K562 (cell line): ENCODE measurements around the gene VGLL4. TPM values are rescaled to one million over a fixed set of nuclear protein-coding genes. Genes with fewer than 3 reads are reported as not detected.

Source experiments
- ELF1 ChIP-seq: fragments of 200-800 bp; sonication (Bioruptor generic); IDR thresholded peaks from 2 replicates; pipeline ENCODE4 v1.6.1; 2016; ENCODE audit warnings: missing genetic modification characterization, missing compliant biosample characterization
- GTF2A2 ChIP-seq: IDR thresholded peaks from 2 replicates; pipeline ENCODE4 v1.6.1; 2016; ENCODE audit warnings: mild to moderate bottlenecking, missing genetic modification characterization, missing compliant biosample characterization
- ILF3 ChIP-seq: fragments of 450-650 bp; IDR thresholded peaks from 2 replicates; pipeline ENCODE4 v1.6.1; 2018; ENCODE audit warnings: antibody characterized with exemption, mild to moderate bottlenecking, moderate library complexity, borderline replicate concordance
- KLF1 ChIP-seq: fragments of 450-650 bp; IDR thresholded peaks from 2 replicates; pipeline ENCODE4 v1.6.1; 2016; ENCODE audit warnings: missing genetic modification characterization, missing compliant biosample characterization
- POLR2H ChIP-seq: IDR thresholded peaks from 2 replicates; pipeline ENCODE4 v1.6.1; 2016; ENCODE audit warnings: missing genetic modification characterization, low read depth, mild to moderate bottlenecking, control low read depth, missing compliant biosample characterization, moderate library complexity
- RBBP5 ChIP-seq: fragments of 200-600 bp; sonication (generic); IDR thresholded peaks from 2 replicates; pipeline ENCODE4 v1.6.1; 2012; ENCODE audit warnings: borderline replicate concordance, mild to moderate bottlenecking, low read length, control low read depth, inconsistent platforms; ENCODE audit not compliant: insufficient read depth, poor library complexity, severe bottlenecking
- RBFOX2 ChIP-seq: fragments of 200-400 bp; formaldehyde crosslinking; IDR thresholded peaks from 2 replicates; pipeline ENCODE4 v1.6.1; 2017; ENCODE audit warnings: low read depth, mild to moderate bottlenecking, low read length, moderate library complexity
- ZFX ChIP-seq: sonication (generic); formaldehyde crosslinking; IDR thresholded peaks from 2 replicates; pipeline ENCODE4 v1.8.0; 2022; ENCODE audit warnings: mild to moderate bottlenecking, missing genetic modification reagents, moderate library complexity
- ZNF668 ChIP-seq: fragments of 250-450 bp; sonication (Bioruptor Pico); IDR thresholded peaks from 2 replicates; pipeline ENCODE4 v1.8.0; 2022; ENCODE audit warnings: mild to moderate bottlenecking, inconsistent platforms
- ZSCAN29 ChIP-seq: fragments of 450-650 bp; IDR thresholded peaks from 2 replicates; pipeline ENCODE4 v1.6.1; 2017
- polyA plus RNA-seq, 8 experiments: library from polyadenylated mRNA; depleted of rRNA in 4 of 8; stranded (reverse) in 5 of 8; unstranded in 3 of 8; fragments of >200 nt; fragmentation: Nextera tagmentation in 2 of 8; fragmentation: Illumina TruSeq in 1 of 8; extraction: Ambion mirVana in 2 of 8; extraction: Trizol in 1 of 8; gene quantifications; 2 replicates each; pipeline versions ENCODE4 v1.2.1 to v1.2.3, GENCODE V29; 2011 to 2014; ENCODE audit warnings: inconsistent platforms in 1 of 8, missing spikeins in 1 of 8
- total RNA-seq, 7 experiments: library from RNA; depleted of rRNA in 6 of 7; stranded (reverse); fragments of >200 nt in 6 of 7; fragmentation: Illumina TruSeq in 2 of 7; extraction: Trizol in 2 of 7; gene quantifications; 2 replicates each; pipeline versions ENCODE4 v1.2.1 to v1.2.3, GENCODE V29; 2011 to 2021; ENCODE audit warnings: low replicate concordance in 1 of 7
- TF ChIP-seq, protein P1 (sequence below): fragments of 450-650 bp; IDR thresholded peaks from 2 replicates; pipeline ENCODE4 v1.7.0; 2016; ENCODE audit warnings: borderline replicate concordance
- TF ChIP-seq, protein P2 (sequence below): conservative IDR thresholded peaks from 2 replicates; pipeline ENCODE4 v1.6.1; 2011; ENCODE audit warnings: low read depth, mild to moderate bottlenecking, low read length; ENCODE audit not compliant: control insufficient read depth
- TF ChIP-seq, protein P3 (sequence below): fragments of 250-450 bp; sonication (Bioruptor Pico); IDR thresholded peaks from 2 replicates; pipeline ENCODE4 v1.4.0; 2020
- TF ChIP-seq, protein P4 (sequence below), 2 experiments: fragments of 450-650 bp in 1 of 2; sonication (generic) in 1 of 2; formaldehyde crosslinking in 1 of 2; IDR thresholded peaks in 1 of 2; conservative IDR thresholded peaks in 1 of 2; 2 replicates each; pipeline versions ENCODE4 v1.6.1 to v1.8.1; 2016 to 2023; ENCODE audit warnings: mild to moderate bottlenecking in 2 of 2, moderate library complexity in 2 of 2, inconsistent platforms in 1 of 2, missing genetic modification reagents in 1 of 2

Gene VGLL4
- total and polyA plus RNA-seq, 9 of the 15 experiments (the other 6 are each of a cell fraction or from before 2014, with no cell fraction given) = 0.27 to 10.9 (median 8.6) TPM

DNA sequence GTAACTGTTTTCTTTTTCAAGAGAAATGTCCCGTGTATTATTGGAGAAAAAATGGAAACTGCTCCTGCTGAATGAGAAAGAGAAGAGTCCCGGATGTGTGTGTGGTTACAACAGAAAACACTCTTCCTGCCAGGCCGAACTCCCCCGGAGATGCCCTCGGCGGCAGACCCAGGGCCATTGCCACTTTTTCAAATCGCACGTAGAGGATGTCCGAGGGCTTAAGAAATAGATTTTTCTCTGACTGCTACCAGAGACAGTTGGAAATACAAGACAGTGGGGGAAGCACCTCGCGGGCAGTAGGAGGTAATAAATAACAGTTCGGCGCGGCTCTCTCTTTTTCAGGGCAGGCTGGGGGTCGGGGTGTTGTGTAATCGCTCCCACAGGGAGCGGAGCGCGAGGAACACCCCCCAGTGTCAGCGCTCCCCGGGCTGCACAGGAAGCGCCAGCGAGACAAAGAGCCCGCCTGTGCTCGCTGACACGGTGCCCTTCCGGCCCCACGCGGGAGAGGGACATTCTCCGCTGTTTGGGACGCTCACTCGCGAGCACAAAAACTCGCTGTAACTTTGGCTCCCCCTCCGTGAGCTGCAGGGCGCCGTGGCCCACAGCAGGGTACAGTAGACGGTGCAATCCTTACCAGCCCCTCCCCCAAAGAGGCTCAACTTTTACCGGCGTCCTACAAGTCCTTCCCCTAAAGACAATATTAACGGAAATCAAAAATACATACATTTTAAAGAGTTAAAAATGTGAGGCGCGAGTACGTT lies 1.1 kb downstream of the VGLL4 start (continued):
- TF ChIP-seq, protein P1, sequence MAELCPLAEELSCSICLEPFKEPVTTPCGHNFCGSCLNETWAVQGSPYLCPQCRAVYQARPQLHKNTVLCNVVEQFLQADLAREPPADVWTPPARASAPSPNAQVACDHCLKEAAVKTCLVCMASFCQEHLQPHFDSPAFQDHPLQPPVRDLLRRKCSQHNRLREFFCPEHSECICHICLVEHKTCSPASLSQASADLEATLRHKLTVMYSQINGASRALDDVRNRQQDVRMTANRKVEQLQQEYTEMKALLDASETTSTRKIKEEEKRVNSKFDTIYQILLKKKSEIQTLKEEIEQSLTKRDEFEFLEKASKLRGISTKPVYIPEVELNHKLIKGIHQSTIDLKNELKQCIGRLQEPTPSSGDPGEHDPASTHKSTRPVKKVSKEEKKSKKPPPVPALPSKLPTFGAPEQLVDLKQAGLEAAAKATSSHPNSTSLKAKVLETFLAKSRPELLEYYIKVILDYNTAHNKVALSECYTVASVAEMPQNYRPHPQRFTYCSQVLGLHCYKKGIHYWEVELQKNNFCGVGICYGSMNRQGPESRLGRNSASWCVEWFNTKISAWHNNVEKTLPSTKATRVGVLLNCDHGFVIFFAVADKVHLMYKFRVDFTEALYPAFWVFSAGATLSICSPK = no peak
- TF ChIP-seq ZSCAN29 = no peak
- TF ChIP-seq ZFX (CRISPR knock-in tag) = peak; percentile 48
- TF ChIP-seq GTF2A2 (tag) = no peak
- TF ChIP-seq ZNF668 (CRISPR knock-in tag) = no peak
- TF ChIP-seq, protein P2, sequence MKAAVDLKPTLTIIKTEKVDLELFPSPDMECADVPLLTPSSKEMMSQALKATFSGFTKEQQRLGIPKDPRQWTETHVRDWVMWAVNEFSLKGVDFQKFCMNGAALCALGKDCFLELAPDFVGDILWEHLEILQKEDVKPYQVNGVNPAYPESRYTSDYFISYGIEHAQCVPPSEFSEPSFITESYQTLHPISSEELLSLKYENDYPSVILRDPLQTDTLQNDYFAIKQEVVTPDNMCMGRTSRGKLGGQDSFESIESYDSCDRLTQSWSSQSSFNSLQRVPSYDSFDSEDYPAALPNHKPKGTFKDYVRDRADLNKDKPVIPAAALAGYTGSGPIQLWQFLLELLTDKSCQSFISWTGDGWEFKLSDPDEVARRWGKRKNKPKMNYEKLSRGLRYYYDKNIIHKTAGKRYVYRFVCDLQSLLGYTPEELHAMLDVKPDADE = peak; percentile 72; the same call in 1 of the 2 replicates
- TF ChIP-seq RBFOX2 = peak; percentile 86
- TF ChIP-seq, protein P3, sequence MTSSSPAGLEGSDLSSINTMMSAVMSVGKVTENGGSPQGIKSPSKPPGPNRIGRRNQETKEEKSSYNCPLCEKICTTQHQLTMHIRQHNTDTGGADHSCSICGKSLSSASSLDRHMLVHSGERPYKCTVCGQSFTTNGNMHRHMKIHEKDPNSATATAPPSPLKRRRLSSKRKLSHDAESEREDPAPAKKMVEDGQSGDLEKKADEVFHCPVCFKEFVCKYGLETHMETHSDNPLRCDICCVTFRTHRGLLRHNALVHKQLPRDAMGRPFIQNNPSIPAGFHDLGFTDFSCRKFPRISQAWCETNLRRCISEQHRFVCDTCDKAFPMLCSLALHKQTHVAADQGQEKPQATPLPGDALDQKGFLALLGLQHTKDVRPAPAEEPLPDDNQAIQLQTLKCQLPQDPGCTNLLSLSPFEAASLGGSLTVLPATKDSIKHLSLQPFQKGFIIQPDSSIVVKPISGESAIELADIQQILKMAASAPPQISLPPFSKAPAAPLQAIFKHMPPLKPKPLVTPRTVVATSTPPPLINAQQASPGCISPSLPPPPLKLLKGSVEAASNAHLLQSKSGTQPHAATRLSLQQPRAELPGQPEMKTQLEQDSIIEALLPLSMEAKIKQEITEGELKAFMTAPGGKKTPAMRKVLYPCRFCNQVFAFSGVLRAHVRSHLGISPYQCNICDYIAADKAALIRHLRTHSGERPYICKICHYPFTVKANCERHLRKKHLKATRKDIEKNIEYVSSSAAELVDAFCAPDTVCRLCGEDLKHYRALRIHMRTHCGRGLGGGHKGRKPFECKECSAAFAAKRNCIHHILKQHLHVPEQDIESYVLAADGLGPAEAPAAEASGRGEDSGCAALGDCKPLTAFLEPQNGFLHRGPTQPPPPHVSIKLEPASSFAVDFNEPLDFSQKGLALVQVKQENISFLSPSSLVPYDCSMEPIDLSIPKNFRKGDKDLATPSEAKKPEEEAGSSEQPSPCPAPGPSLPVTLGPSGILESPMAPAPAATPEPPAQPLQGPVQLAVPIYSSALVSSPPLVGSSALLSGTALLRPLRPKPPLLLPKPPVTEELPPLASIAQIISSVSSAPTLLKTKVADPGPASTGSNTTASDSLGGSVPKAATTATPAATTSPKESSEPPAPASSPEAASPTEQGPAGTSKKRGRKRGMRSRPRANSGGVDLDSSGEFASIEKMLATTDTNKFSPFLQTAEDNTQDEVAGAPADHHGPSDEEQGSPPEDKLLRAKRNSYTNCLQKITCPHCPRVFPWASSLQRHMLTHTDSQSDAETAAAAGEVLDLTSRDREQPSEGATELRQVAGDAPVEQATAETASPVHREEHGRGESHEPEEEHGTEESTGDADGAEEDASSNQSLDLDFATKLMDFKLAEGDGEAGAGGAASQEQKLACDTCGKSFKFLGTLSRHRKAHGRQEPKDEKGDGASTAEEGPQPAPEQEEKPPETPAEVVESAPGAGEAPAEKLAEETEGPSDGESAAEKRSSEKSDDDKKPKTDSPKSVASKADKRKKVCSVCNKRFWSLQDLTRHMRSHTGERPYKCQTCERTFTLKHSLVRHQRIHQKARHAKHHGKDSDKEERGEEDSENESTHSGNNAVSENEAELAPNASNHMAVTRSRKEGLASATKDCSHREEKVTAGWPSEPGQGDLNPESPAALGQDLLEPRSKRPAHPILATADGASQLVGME (CRISPR knock-in tag) = no peak
- 0 out of 2 replicates have a peak, but pooled peaks have one; percentile 42 for TF ChIP-seq KLF1
- peak; percentile 68 for TF ChIP-seq POLR2H (tag)
- TF ChIP-seq, protein P4, sequence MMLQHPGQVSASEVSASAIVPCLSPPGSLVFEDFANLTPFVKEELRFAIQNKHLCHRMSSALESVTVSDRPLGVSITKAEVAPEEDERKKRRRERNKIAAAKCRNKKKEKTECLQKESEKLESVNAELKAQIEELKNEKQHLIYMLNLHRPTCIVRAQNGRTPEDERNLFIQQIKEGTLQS (IDR thresholded peaks at IDR 0.05) = 0 out of 2 replicates have a peak, but pooled peaks have one; percentile 23
- TF ChIP-seq, protein P4 (CRISPR knock-in tag; conservative IDR thresholded peaks at IDR 0.05) = no peak
- TF ChIP-seq ELF1 (tag) = no peak; the same call in 1 of the 2 replicates
- TF ChIP-seq ILF3 = no peak
- TF ChIP-seq RBBP5 = peak; percentile 92
